ENCODE results near the gene SUMO3. TPM values are rescaled to one million over a fixed set of nuclear protein-coding genes. Genes with fewer than 3 reads are reported as not detected.
A peak's percentile ranks its signal among the peaks of the same experiment; 100 is the strongest.

The SUMO3 gene
- total and polyA plus RNA-seq, 2 of the 13 experiments (the other 11 are each of a cell fraction or from before 2014, with no cell fraction given) = 51.4 to 92.4 TPM

GRCh38 chr21:44800971-44801467, 16.8 kb downstream of the SUMO3 start (continued):
- peak; percentile 48 for TF ChIP-seq CTCF (CRISPR knock-in tag; IDR thresholded peaks at IDR 0.05)
- peak; percentile 34 for TF ChIP-seq STAG1 (CRISPR knock-in tag; IDR thresholded peaks at IDR 0.05)
- TF ChIP-seq GABPA (IDR thresholded peaks at IDR 0.05; ENCODE audit: low read depth, low read length) = no peak
- 0 out of 2 replicates have a peak, but pooled peaks have one; percentile 36 for TF ChIP-seq GABPA (CRISPR knock-in tag; IDR thresholded peaks at IDR 0.05; ENCODE audit: low read depth)
- TF ChIP-seq ZBTB42 (CRISPR knock-in tag; IDR thresholded peaks at IDR 0.05) = no peak
- TF ChIP-seq ZSCAN29 (CRISPR knock-in tag; conservative IDR thresholded peaks at IDR 0.05) = 0 out of 2 replicates have a peak, but pooled peaks have one; percentile 24
- TF ChIP-seq SMARCE1 (IDR thresholded peaks at IDR 0.05; ENCODE audit: borderline replicate concordance) = no peak
- no peak for TF ChIP-seq BHLHE40 (IDR thresholded peaks at IDR 0.05; ENCODE audit: low read length)

- peaks cover 63% of the 10 kb centered on the region for H3K79me2 ChIP-seq (ENCODE audit: insufficient read depth, low read length)
- intact Hi-C loops (cut with micrococcal nuclease; ENCODE audit: unreplicated experiment) = loop anchor here (1.0 to 5.0 kb wide), 5 partner anchors 46 to 132 kb away; partner anchors contain the start of gene PTTG1IP
- CTCF ChIA-PET (ENCODE audit: low intra/inter-chr PET ratio, low total read pairs) = interaction anchor here (1.7 kb wide), 2 partner anchors 46 to 112 kb away, joined by 4 to 7 read pairs; no protein-coding TSS in a partner anchor
- POLR2A ChIA-PET = interaction anchor here (2.1 to 5.6 kb wide), 2 partner anchors 15 to 113 kb away, joined by 8 to 31 read pairs; no protein-coding TSS in a partner anchor
- DNase-seq (ENCODE audit: low spot score) (peak; percentile 63), ATAC-seq (no peak), FAIRE-seq (no peak)
- no TSS peak for BruUV-seq (replicated peaks)
- H3K36me3 ChIP-seq (replicated peaks in 1 of 2; ENCODE audit: control insufficient read depth in 1 of 2, insufficient read depth in 2 of 2, low read length in 2 of 2) = peaks cover under 1 to 16% of the 10 kb centered on the region in 2 experiments; a peak in 4 of 5 replicates
- H3K4me2 ChIP-seq (ENCODE audit: low read depth, low read length) = peak overlapping the region; percentile 99
- peaks cover 57% of the 10 kb centered on the region for H3K4me1 ChIP-seq (ENCODE audit: insufficient read depth, low read length)
- H3K4me3 ChIP-seq (replicated peaks in 1 of 3; ENCODE audit: insufficient read depth in 1 of 3, low read depth in 2 of 3, low read length in 3 of 3) = peak overlapping the region; percentile 79 to 86 (median 80); a peak in 5 of 6 replicates
- H3K27me3 ChIP-seq (ENCODE audit: control insufficient read depth in 1 of 2, insufficient read depth in 2 of 2, low read length in 2 of 2) = no peaks in the 10 kb centered on the region; a peak in 1 of 5 replicates
- peak overlapping the region; percentile 85; the same call in 1 of the 2 replicates for H3K9ac ChIP-seq (ENCODE audit: insufficient read depth, low read depth, low read length)
- in situ Hi-C loops (cut with HindIII; ENCODE audit: extremely low pct_ligation_motif_present, low pct_unique_long_range_greater_than_20kb) = loop anchor here (5.0 kb wide), 2 partner anchors 47 to 112 kb away; no protein-coding TSS in a partner anchor
- H3K9me3 ChIP-seq (ENCODE audit: low read length) = no peaks in the 10 kb centered on the region
- no peak overlapping the region for H3K27ac ChIP-seq (ENCODE audit: extremely low read length, insufficient read depth, low read length)
- H4K20me1 ChIP-seq (ENCODE audit: insufficient read depth, low read length) = peaks cover 14% of the 10 kb centered on the region
- no peak overlapping the region for H2AFZ ChIP-seq (ENCODE audit: low read length)
- 20% methylated on average over 12 of the region's 12 CpGs for WGBS (ENCODE audit: low lambda C conversion rate)
- TF ChIP-seq EHMT2 (IDR thresholded peaks at IDR 0.05; ENCODE audit: borderline replicate concordance, low read depth, low read length) = no peak
- 0 out of 2 replicates have a peak, but pooled peaks have one; percentile 27 for TF ChIP-seq MEIS2 (CRISPR knock-in tag; IDR thresholded peaks at IDR 0.05)
- TF ChIP-seq AKNA (CRISPR knock-in tag; IDR thresholded peaks at IDR 0.05; ENCODE audit: borderline replicate concordance) = no peak
- TF ChIP-seq ZNF225 (CRISPR knock-in tag; IDR thresholded peaks at IDR 0.05) = no peak
- no peak for TF ChIP-seq ATF3 (CRISPR knock-in tag; IDR thresholded peaks at IDR 0.05)
- no peak for TF ChIP-seq CHD4 (IDR thresholded peaks at IDR 0.05; ENCODE audit: borderline replicate concordance, low read length)
- peak; percentile 77 for TF ChIP-seq SMC3 (IDR thresholded peaks at IDR 0.05; ENCODE audit: low read length)
These were observed 17.8 kb downstream of the SUMO3 start for GRCh38 chr21:44800103-44800502.
